ENCODE data around the gene PRF1.

DNA sequence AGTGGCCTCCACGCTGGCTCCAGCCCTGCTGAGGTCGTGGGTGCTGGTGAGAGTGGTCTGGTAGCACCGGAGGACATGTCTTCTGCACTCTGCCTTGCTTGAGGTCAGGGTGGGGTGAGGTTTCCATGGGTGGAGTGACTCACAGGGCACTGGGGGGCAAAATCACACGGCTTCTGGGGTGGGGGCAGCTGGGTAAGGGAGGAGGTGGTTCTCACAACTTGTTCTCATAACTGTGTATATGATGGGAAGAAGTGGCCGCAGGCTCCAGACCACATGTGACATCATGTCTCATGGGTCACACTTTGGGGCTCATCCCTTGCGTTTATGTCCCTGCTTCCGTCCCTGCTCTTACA, 884 bp upstream of the PRF1 start:
- TF ChIP-seq, protein P1, sequence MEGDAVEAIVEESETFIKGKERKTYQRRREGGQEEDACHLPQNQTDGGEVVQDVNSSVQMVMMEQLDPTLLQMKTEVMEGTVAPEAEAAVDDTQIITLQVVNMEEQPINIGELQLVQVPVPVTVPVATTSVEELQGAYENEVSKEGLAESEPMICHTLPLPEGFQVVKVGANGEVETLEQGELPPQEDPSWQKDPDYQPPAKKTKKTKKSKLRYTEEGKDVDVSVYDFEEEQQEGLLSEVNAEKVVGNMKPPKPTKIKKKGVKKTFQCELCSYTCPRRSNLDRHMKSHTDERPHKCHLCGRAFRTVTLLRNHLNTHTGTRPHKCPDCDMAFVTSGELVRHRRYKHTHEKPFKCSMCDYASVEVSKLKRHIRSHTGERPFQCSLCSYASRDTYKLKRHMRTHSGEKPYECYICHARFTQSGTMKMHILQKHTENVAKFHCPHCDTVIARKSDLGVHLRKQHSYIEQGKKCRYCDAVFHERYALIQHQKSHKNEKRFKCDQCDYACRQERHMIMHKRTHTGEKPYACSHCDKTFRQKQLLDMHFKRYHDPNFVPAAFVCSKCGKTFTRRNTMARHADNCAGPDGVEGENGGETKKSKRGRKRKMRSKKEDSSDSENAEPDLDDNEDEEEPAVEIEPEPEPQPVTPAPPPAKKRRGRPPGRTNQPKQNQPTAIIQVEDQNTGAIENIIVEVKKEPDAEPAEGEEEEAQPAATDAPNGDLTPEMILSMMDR (IDR thresholded peaks at IDR 0.05) = no peak
- no peak for TF ChIP-seq POLR2A (IDR thresholded peaks at IDR 0.05)
